Suprapubic skin (tissue), 4 donors: ENCODE results near the gene ZMYM4. TPM values are rescaled to one million over a fixed set of nuclear protein-coding genes. Genes with fewer than 3 reads are reported as not detected.

Experiments used
- DNase-seq, 2 donors: peaks; one replicate each; pipeline ENCODE4 v3.0.0-alpha.2; 2019; ENCODE audit warnings: low spot score in 2 of 2
- H3K27ac ChIP-seq: fragments of 200-600 bp; sonication (generic); one replicate; pipeline ENCODE4 v1.5.1; 2019
- H3K27me3 ChIP-seq: fragments of 200-600 bp; sonication (generic); one replicate; pipeline ENCODE4 v1.5.1; 2019
- H3K36me3 ChIP-seq: fragments of 200-600 bp; sonication (generic); one replicate; pipeline ENCODE4 v1.5.1; 2019
- H3K4me1 ChIP-seq: fragments of 200-600 bp; sonication (generic); one replicate; pipeline ENCODE4 v1.5.1; 2019
- H3K4me3 ChIP-seq: fragments of 200-600 bp; sonication (generic); one replicate; pipeline ENCODE4 v1.5.1; 2019; ENCODE audit warnings: mild to moderate bottlenecking
- H3K9me3 ChIP-seq: fragments of 200-600 bp; sonication (generic); one replicate; pipeline ENCODE4 v1.5.1; 2019
- EP300 ChIP-seq: sonication (generic); formaldehyde crosslinking; IDR thresholded peaks from one replicate; pipeline ENCODE4 v1.6.1; 2017; ENCODE audit warnings: antibody characterized with exemption
- POLR2A ChIP-seq, 2 donors: fragments of 450-650 bp; IDR thresholded peaks; one replicate each; pipeline ENCODE4 v1.6.1; 2017; ENCODE audit warnings: antibody characterized with exemption in 2 of 2, mild to moderate bottlenecking in 2 of 2, moderate library complexity in 2 of 2
- POLR2AphosphoS5 ChIP-seq, 3 donors: sonication (generic); formaldehyde crosslinking; IDR thresholded peaks; one replicate each; pipeline ENCODE4 v1.6.1; 2017; ENCODE audit warnings: antibody characterized with exemption in 3 of 3
- WGBS: methylation state at CpG from one replicate; pipeline ENCODE4 v1.1.5; 2018; 5-methylcytosine and 5-hydroxymethylcytosine counted together
- total RNA-seq, 4 donors: library from RNA; depleted of rRNA; stranded (reverse); fragments of >200 nt; gene quantifications; one replicate each; pipeline ENCODE4 v1.1.0, GENCODE V29; 2016
- TF ChIP-seq, protein P1 (sequence below), 2 donors: fragments of 200-600 bp in 1 of 2; fragments of 450-650 bp in 1 of 2; sonication (generic) in 1 of 2; IDR thresholded peaks; one replicate each; pipeline ENCODE4 v1.5.1; 2016 to 2019; ENCODE audit warnings: antibody characterized with exemption in 2 of 2, mild to moderate bottlenecking in 1 of 2, moderate library complexity in 1 of 2

ZMYM4 gene
- total RNA-seq, 4 donors from 2014 or later = 16.9 to 43.0 (median 19.6) TPM

DNA sequence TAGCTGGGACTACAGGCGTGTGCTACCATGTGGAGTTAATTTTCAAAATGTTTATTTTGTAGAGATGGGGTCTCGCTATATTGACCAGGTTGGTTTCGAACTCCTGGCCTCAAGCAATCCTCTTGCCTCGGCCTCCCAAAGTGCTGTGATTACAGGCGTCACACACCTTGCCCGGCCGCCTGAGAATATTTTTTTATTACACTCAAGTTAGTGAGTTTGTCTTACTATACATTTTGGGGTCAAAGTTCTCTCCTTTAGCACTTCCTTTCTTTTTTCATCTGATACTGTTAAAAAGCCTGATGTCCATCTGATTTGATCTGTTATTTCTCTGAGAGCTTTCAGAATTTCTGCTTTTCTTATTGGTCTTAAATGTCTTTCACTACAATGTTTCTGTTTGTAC is 159.9 kb downstream of the ZMYM4 start:
- WGBS = over 99% methylated on average over 7 of the region's 7 CpGs

DNA sequence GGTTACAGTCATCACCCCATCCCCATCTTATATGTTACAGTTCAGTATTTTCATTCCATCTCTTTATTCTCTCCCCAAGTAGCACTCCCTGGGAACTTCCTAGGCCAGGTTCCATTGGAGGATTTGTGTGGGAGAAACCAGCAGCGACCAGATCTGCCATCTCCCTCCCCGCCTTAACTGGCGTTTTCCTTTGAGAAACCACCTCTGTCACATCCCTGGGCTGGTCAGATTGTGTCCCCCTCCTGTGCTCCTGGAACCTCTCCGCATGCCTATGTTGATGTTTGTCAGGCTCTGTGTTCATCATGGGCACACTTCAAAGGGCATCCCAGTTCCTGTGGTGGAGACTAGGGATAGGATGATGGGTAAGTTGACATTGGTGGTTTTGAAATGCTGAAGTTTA is 162.3 kb downstream of the ZMYM4 start:
- Histone ChIP-seq H3K27ac (no peak overlapping the region), H3K4me3 (no peak overlapping the region), H3K4me1 (no peaks in the 10 kb centered on the region), H3K9me3 (no peaks in the 10 kb centered on the region), H3K36me3 (peaks cover 45% of the 10 kb centered on the region), H3K27me3 (no peaks in the 10 kb centered on the region)
- DNase-seq = no peak
- TF ChIP-seq, protein P1, sequence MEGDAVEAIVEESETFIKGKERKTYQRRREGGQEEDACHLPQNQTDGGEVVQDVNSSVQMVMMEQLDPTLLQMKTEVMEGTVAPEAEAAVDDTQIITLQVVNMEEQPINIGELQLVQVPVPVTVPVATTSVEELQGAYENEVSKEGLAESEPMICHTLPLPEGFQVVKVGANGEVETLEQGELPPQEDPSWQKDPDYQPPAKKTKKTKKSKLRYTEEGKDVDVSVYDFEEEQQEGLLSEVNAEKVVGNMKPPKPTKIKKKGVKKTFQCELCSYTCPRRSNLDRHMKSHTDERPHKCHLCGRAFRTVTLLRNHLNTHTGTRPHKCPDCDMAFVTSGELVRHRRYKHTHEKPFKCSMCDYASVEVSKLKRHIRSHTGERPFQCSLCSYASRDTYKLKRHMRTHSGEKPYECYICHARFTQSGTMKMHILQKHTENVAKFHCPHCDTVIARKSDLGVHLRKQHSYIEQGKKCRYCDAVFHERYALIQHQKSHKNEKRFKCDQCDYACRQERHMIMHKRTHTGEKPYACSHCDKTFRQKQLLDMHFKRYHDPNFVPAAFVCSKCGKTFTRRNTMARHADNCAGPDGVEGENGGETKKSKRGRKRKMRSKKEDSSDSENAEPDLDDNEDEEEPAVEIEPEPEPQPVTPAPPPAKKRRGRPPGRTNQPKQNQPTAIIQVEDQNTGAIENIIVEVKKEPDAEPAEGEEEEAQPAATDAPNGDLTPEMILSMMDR (IDR thresholded peaks at IDR 0.05) = no peak
- TF ChIP-seq POLR2AphosphoS5 (IDR thresholded peaks at IDR 0.05) = no peak
- no peak for TF ChIP-seq EP300
- no peak for TF ChIP-seq POLR2A (IDR thresholded peaks at IDR 0.05)
- 95% methylated on average over 4 of the region's 4 CpGs for WGBS

More for the DNA sequence above, 159.9 kb downstream of the ZMYM4 start:
- TF ChIP-seq POLR2AphosphoS5 (IDR thresholded peaks at IDR 0.05) = no peak
- no peak overlapping the region for H3K27ac ChIP-seq
- no peaks in the 10 kb centered on the region for H3K4me1 ChIP-seq
- H3K4me3 ChIP-seq = no peak overlapping the region
- H3K36me3 ChIP-seq = peaks cover 25% of the 10 kb centered on the region
- no peaks in the 10 kb centered on the region for H3K9me3 ChIP-seq
- H3K27me3 ChIP-seq = no peaks in the 10 kb centered on the region
- no peak for DNase-seq

DNA sequence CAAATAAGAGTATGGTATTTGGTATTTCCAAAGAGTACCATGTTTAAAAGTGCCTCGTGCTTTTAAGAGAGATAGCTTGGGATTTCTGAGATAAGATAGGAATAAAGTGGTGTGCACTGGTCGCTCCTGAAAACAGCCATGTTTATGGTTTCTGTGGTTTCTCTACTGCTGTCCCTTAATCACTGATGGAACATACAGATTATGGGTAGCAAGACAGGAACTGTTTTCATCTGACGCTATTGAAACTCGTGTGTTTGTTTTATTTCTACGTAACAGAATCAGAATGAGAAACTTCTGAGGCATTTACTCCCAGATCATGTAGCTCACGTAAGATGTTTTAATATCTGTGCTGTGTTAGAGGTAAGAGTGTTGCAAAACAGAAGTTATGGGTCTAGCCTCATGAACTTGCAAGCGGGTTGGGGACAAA is 162.7 kb downstream of the ZMYM4 start:
- TF ChIP-seq POLR2AphosphoS5 (IDR thresholded peaks at IDR 0.05) (no peak), POLR2A (IDR thresholded peaks at IDR 0.05) (no peak), EP300 (no peak)
- TF ChIP-seq, protein P1 (IDR thresholded peaks at IDR 0.05) = no peak
- WGBS = 83% methylated on average over 7 of the region's 7 CpGs
- Histone ChIP-seq H3K9me3 (no peaks in the 10 kb centered on the region), H3K4me1 (no peaks in the 10 kb centered on the region), H3K36me3 (peaks cover 49% of the 10 kb centered on the region), H3K4me3 (no peak overlapping the region), H3K27ac (no peak overlapping the region), H3K27me3 (no peaks in the 10 kb centered on the region)
- DNase-seq = no peak

DNA sequence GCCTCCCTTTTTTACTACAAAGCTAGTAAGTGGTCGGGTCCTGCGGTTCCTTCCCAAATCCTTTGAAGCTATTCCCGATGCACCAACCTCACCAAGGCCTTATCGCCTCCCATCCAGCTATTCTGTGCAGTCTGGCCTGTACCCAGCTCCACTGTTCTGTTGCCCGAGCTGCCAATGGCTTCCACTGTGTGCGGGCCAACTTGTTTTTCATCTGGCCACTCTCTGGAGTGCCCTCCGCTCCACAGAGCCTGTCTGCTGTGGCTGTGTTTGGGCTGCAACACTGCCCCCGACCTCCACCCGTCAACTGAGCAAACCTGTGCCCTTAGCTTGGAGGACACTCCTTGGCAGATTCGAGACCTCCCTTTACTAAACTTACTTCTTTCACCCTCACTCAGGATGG is 163.7 kb downstream of the ZMYM4 start:
- H3K4me3 ChIP-seq = no peak overlapping the region
- DNase-seq = no peak
- no peaks in the 10 kb centered on the region for H3K27me3 ChIP-seq
- WGBS = 95% methylated on average over 10 of the region's 10 CpGs
- no peaks in the 10 kb centered on the region for H3K9me3 ChIP-seq
- TF ChIP-seq, protein P1 (IDR thresholded peaks at IDR 0.05) = no peak
- TF ChIP-seq POLR2AphosphoS5 (IDR thresholded peaks at IDR 0.05) (no peak), POLR2A (IDR thresholded peaks at IDR 0.05) (no peak), EP300 (no peak)
- H3K4me1 ChIP-seq = no peaks in the 10 kb centered on the region
- H3K27ac ChIP-seq = no peak overlapping the region
- H3K36me3 ChIP-seq = peaks cover 57% of the 10 kb centered on the region

DNA sequence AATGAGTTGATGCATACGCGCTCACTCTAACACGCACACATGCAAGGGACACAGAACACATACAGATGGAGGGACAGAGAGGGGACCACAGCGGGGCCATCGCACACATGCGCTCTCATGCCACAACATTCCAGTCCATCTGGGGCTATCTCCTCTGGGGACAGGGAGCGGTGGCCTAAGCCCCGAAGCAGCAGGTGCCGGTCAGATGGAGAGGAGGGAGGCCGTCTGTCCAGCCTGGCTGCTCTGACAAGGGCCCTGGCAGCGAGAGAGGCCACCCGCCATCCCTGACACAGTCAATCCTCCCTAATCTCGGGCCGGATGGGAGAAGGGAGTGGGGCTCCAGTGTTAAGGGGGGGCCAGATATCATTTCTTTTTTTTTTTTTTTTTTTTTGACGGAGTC is 165.2 kb downstream of the ZMYM4 start:
- DNase-seq = no peak
- H3K4me3 ChIP-seq = no peak overlapping the region
- no peaks in the 10 kb centered on the region for H3K27me3 ChIP-seq
- no peak overlapping the region for H3K27ac ChIP-seq
- H3K36me3 ChIP-seq = peaks cover 64% of the 10 kb centered on the region
- H3K9me3 ChIP-seq = no peaks in the 10 kb centered on the region
- no peak for TF ChIP-seq EP300
- no peak for TF ChIP-seq POLR2AphosphoS5 (IDR thresholded peaks at IDR 0.05)
- TF ChIP-seq, protein P1 (IDR thresholded peaks at IDR 0.05) = no peak
- 95% methylated on average over 15 of the region's 15 CpGs for WGBS
- H3K4me1 ChIP-seq = no peaks in the 10 kb centered on the region

DNA sequence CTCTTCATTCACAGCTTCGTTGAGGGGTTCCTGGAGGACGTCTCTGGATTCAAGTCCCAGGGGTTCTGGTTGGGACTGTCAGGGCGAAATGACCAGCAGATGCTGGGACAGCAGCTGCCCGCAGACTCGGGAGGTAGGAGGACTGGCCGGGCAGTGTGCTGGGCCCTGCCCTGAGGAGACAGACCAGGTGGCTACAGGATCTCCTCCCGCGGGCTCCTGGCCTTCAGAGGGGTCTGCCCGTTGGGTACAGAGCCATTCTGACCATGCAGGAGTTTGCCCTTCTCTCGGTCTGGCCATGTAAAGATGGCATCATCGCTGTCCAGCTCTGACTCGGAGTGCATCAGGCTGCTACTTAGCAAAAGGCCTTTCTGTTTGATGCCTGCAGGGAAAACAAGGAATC is 166.2 kb downstream of the ZMYM4 start:
- peaks cover 69% of the 10 kb centered on the region for H3K36me3 ChIP-seq
- no peak overlapping the region for H3K27ac ChIP-seq
- no peak overlapping the region for H3K4me3 ChIP-seq
- H3K9me3 ChIP-seq = no peaks in the 10 kb centered on the region
- H3K4me1 ChIP-seq = peaks cover 6% of the 10 kb centered on the region
- no peaks in the 10 kb centered on the region for H3K27me3 ChIP-seq
- 89% methylated on average over 4 of the region's 12 CpGs for WGBS
- DNase-seq = no peak
- TF ChIP-seq EP300 (no peak), POLR2A (IDR thresholded peaks at IDR 0.05) (no peak), POLR2AphosphoS5 (IDR thresholded peaks at IDR 0.05) (no peak)
- TF ChIP-seq, protein P1 (IDR thresholded peaks at IDR 0.05) = no peak
